Transverse colon (tissue), 4 donors: Measurements from ENCODE around the gene SLC7A1. TPM values are rescaled to one million over a fixed set of nuclear protein-coding genes. Genes with fewer than 3 reads are reported as not detected.

Experiments
- DNase-seq: peaks from one replicate; pipeline ENCODE4 v3.0.0-alpha.2; 2019
- H3K27ac ChIP-seq, 4 donors: fragments of 200-600 bp; sonication (generic); 2 replicates each; pipeline ENCODE4 v1.5.1; 2016 to 2018; ENCODE audit warnings: inconsistent platforms in 4 of 4
- H3K27me3 ChIP-seq: fragments of 200-600 bp; sonication (generic); 2 replicates; pipeline ENCODE4 v1.5.1; 2017; ENCODE audit warnings: inconsistent platforms
- H3K36me3 ChIP-seq, 4 donors: fragments of 200-600 bp; sonication (generic); 2 replicates each; pipeline ENCODE4 v1.5.1; 2017 to 2019; ENCODE audit warnings: inconsistent platforms in 4 of 4
- H3K4me1 ChIP-seq, 4 donors: fragments of 200-600 bp; sonication (generic); 2 replicates each; pipeline ENCODE4 v1.5.1; 2017 to 2020; ENCODE audit warnings: inconsistent platforms in 4 of 4
- H3K4me3 ChIP-seq, 4 donors: fragments of 200-600 bp; sonication (generic); 1 replicate in 1 of 4; 2 replicates in 3 of 4; pipeline versions ENCODE4 v1.5.1 to v1.6.1; 2017 to 2019; ENCODE audit warnings: inconsistent platforms in 4 of 4
- H3K9me3 ChIP-seq, 2 donors: fragments of 200-600 bp; sonication (generic); 2 replicates each; pipeline ENCODE4 v1.5.1; 2017 to 2019; ENCODE audit warnings: inconsistent platforms in 2 of 2
- CTCF ChIP-seq, 5 experiments: fragments of 200-600 bp in 3 of 5; fragments of 450-650 bp in 2 of 5; sonication (generic) in 3 of 5; IDR thresholded peaks; 1 replicate in 2 of 5; 2 replicates in 3 of 5; pipeline ENCODE4 v1.5.1; 2016 to 2017; ENCODE audit warnings: antibody characterized with exemption in 5 of 5, inconsistent platforms in 3 of 5, mild to moderate bottlenecking in 2 of 5, moderate library complexity in 1 of 5
- EP300 ChIP-seq: sonication (generic); formaldehyde crosslinking; IDR thresholded peaks from one replicate; pipeline ENCODE4 v1.6.1; 2017; ENCODE audit warnings: antibody characterized with exemption, low read depth
- POLR2A ChIP-seq: fragments of 450-650 bp; IDR thresholded peaks from one replicate; pipeline ENCODE4 v1.6.1; 2016; ENCODE audit warnings: antibody characterized with exemption, mild to moderate bottlenecking, moderate library complexity
- POLR2AphosphoS5 ChIP-seq, 3 donors: sonication (generic); formaldehyde crosslinking; IDR thresholded peaks; one replicate each; pipeline ENCODE4 v1.6.1; 2016; ENCODE audit warnings: antibody characterized with exemption in 3 of 3
- WGBS, 2 donors: methylation state at CpG; one replicate each; pipeline ENCODE4 v1.1.5; 2018; ENCODE audit warnings: low coverage in 1 of 2; 5-methylcytosine and 5-hydroxymethylcytosine counted together
- in situ Hi-C, 4 donors: fragments of 200-750 bp; cut with MboI; loops; one replicate each; pipeline versions ENCODE4 v1.15.0 to v1.15.1; 2017; ENCODE audit warnings: low sequenced_read_pairs in 3 of 4, low pct_ligation_motif_present in 1 of 4, low pct_unique_long_range_greater_than_20kb in 1 of 4
- intact Hi-C: fragments of 100-400 bp; cut with DNase I; formaldehyde crosslinking; loops from one replicate; pipeline ENCODE4 v1.15.1; 2023; ENCODE audit warnings: low total_unique reads
- total RNA-seq, 4 donors: library from RNA; depleted of rRNA; stranded (reverse); fragments of >200 nt; gene quantifications; one replicate each; pipeline ENCODE4 v1.1.0, GENCODE V29; 2016

The SLC7A1 gene
- total RNA-seq, 4 donors from 2014 or later, result 10.8 to 21.4 (median 17.9) TPM

GRCh38 chr13:29527511-29527910 is 68.0 kb downstream of the SLC7A1 start:
- in situ Hi-C loops (no loop called here), intact Hi-C loops (no loop called here)
- H3K4me1 ChIP-seq, result no peaks in the 10 kb centered on the region
- H3K4me3 ChIP-seq, result no peak overlapping the region
- 94 to 95% methylated on average over 6 to 8 of the region's 8 CpGs for WGBS, 2 donors
- no peaks in the 10 kb centered on the region for H3K27me3 ChIP-seq
- H3K9me3 ChIP-seq, result no peaks in the 10 kb centered on the region
- no peak overlapping the region for H3K27ac ChIP-seq
- no peak for TF ChIP-seq CTCF (IDR thresholded peaks at IDR 0.05)
- no peak for TF ChIP-seq POLR2AphosphoS5 (IDR thresholded peaks at IDR 0.05)
- no peak for TF ChIP-seq POLR2A
- no peak for TF ChIP-seq EP300
- peaks cover 0 to 1% (median 0%) of the 10 kb centered on the region in 4 donors for H3K36me3 ChIP-seq
- no peak for DNase-seq

- H3K36me3 ChIP-seq, result no peaks in the 10 kb centered on the region
- in situ Hi-C loops, result no loop called here
- WGBS, 2 donors, result 92 to 100% methylated on average over 3 to 14 of the region's 14 CpGs
- no peak overlapping the region for H3K4me3 ChIP-seq
- intact Hi-C loops, result no loop called here
- DNase-seq, result no peak
- H3K4me1 ChIP-seq, result no peaks in the 10 kb centered on the region
- no peaks in the 10 kb centered on the region for H3K27me3 ChIP-seq
- no peaks in the 10 kb centered on the region for H3K9me3 ChIP-seq
- no peak for TF ChIP-seq CTCF (IDR thresholded peaks at IDR 0.05)
- no peak for TF ChIP-seq POLR2A
- no peak for TF ChIP-seq POLR2AphosphoS5 (IDR thresholded peaks at IDR 0.05)
- TF ChIP-seq EP300, result no peak
- H3K27ac ChIP-seq, result no peak overlapping the region
These were observed 68.7 kb downstream of the SLC7A1 start for GRCh38 chr13:29526741-29527140.

- no peak for TF ChIP-seq EP300
- no peak for TF ChIP-seq POLR2AphosphoS5 (IDR thresholded peaks at IDR 0.05)
- no peak for TF ChIP-seq CTCF (IDR thresholded peaks at IDR 0.05)
- TF ChIP-seq POLR2A, result no peak
- WGBS, 2 donors, result 86% methylated on average over 7 of the region's 7 CpGs; no CpG with 5 or more reads in 1 of the 2 donors
- Histone ChIP-seq H3K27ac (no peak overlapping the region), H3K9me3 (no peaks in the 10 kb centered on the region), H3K4me3 (no peak overlapping the region), H3K4me1 (no peaks in the 10 kb centered on the region), H3K27me3 (no peaks in the 10 kb centered on the region), H3K36me3 (no peaks in the 10 kb centered on the region)
- DNase-seq, result no peak
- intact Hi-C loops (no loop called here), in situ Hi-C loops (no loop called here)
These were observed 69.7 kb downstream of the SLC7A1 start for GRCh38 chr13:29525757-29526156.

GRCh38 chr13:29524641-29525040 is 70.8 kb downstream of the SLC7A1 start:
- intact Hi-C loops, result no loop called here
- H3K36me3 ChIP-seq, result no peaks in the 10 kb centered on the region
- H3K27me3 ChIP-seq, result no peaks in the 10 kb centered on the region

More at GRCh38 chr13:29524641-29525040, 70.8 kb downstream of the SLC7A1 start:
- no peak overlapping the region for H3K4me3 ChIP-seq
- H3K4me1 ChIP-seq, result no peaks in the 10 kb centered on the region
- no peak for DNase-seq
- in situ Hi-C loops, result loop anchor here in 2 of 4 donors (25.0 kb wide), 2 partner anchors 188 to 588 kb away; no protein-coding TSS in a partner anchor
- no peaks in the 10 kb centered on the region for H3K9me3 ChIP-seq
- WGBS, 2 donors, result 76% methylated on average over 8 of the region's 9 CpGs; no CpG with 5 or more reads in 1 of the 2 donors
- H3K27ac ChIP-seq, result no peak overlapping the region
- TF ChIP-seq POLR2A (no peak), POLR2AphosphoS5 (IDR thresholded peaks at IDR 0.05) (no peak), CTCF (IDR thresholded peaks at IDR 0.05) (no peak), EP300 (no peak)
